Measurements from ENCODE around the gene UBL3. TPM values are rescaled to one million over a fixed set of nuclear protein-coding genes. Genes with fewer than 3 reads are reported as not detected.

UBL3 gene
- polyA plus RNA-seq, 1 of the 3 experiments (the other 2 are of a cell fraction): 5.8 TPM

- 82% methylated on average over 9 of the region's 9 CpGs for WGBS (ENCODE audit: low lambda C conversion rate)
- CTCF ChIA-PET: interaction anchor here (1.1 to 2.7 kb wide), 3 partner anchors 194 to 315 kb away, joined by 3 to 11 read pairs (median 4); no protein-coding TSS in a partner anchor
- TF ChIP-seq TCF12 (IDR thresholded peaks at IDR 0.05) (no peak), IRF3 (IDR thresholded peaks at IDR 0.05; ENCODE audit: low read depth, low read length) (no peak), FOSL2 (IDR thresholded peaks at IDR 0.05; ENCODE audit: borderline replicate concordance, low read depth) (no peak), CHD2 (IDR thresholded peaks at IDR 0.05; ENCODE audit: low read length, partially characterized antibody) (no peak), GABPA (IDR thresholded peaks at IDR 0.05; ENCODE audit: low read depth) (no peak), NRF1 (IDR thresholded peaks at IDR 0.05; ENCODE audit: low read depth, low read length) (no peak), SMC3 (IDR thresholded peaks at IDR 0.05; ENCODE audit: low read depth, low read length) (no peak), RXRA (IDR thresholded peaks at IDR 0.05; ENCODE audit: borderline replicate concordance, low read depth) (no peak), ZBTB33 (IDR thresholded peaks at IDR 0.05; ENCODE audit: borderline replicate concordance, low read depth) (no peak), PBX3 (IDR thresholded peaks at IDR 0.05) (no peak)
Observed at GRCh38 chr13:29758531-29759114, 91.8 kb downstream of the UBL3 start.

GRCh38 chr13:29756506-29756905 is 93.9 kb downstream of the UBL3 start:
- Histone ChIP-seq H3K27ac (ENCODE audit: low read depth in 2 of 2, low read length in 1 of 2) (no peak overlapping the region), H3K4me3 (ENCODE audit: low read depth in 2 of 2, low read length in 1 of 2) (no peak overlapping the region), H4K20me1 (ENCODE audit: insufficient read depth) (no peaks in the 10 kb centered on the region), H3K9me2 (no peaks in the 10 kb centered on the region), H3K36me3 (replicated peaks in 1 of 2; ENCODE audit: control insufficient read depth in 1 of 2, insufficient read depth in 2 of 2, low read length in 1 of 2) (no peaks in the 10 kb centered on the region), H3K9ac (no peak overlapping the region), H3K9me3 (no peaks in the 10 kb centered on the region), H3K79me2 (ENCODE audit: insufficient read depth) (no peaks in the 10 kb centered on the region), H2AFZ (ENCODE audit: low read depth) (no peak overlapping the region), H3F3A (replicated peaks; ENCODE audit: insufficient read depth) (no peaks in the 10 kb centered on the region), H3K4me1 (ENCODE audit: control insufficient read depth in 1 of 2, insufficient read depth in 2 of 2, low read depth in 1 of 2, low read length in 1 of 2) (peaks cover 0 to 4% of the 10 kb centered on the region in 2 experiments; a peak in 1 of 4 replicates), H3K4me2 (no peak overlapping the region), H3K27me3 (ENCODE audit: insufficient read depth) (no peaks in the 10 kb centered on the region)
- 77% methylated on average over 2 of the region's 2 CpGs for whole genome bisulfite sequencing (ENCODE audit: low lambda C conversion rate)
- TF ChIP-seq MAX (IDR thresholded peaks at IDR 0.05; ENCODE audit: low read depth) (no peak), NFIC (IDR thresholded peaks at IDR 0.05; ENCODE audit: borderline replicate concordance) (0 out of 2 replicates have a peak, but pooled peaks have one; percentile 16), REST (IDR thresholded peaks at IDR 0.05; ENCODE audit: low read depth, low read length) (no peak), USF1 (IDR thresholded peaks at IDR 0.05; ENCODE audit: borderline replicate concordance, low read depth) (no peak), NRF1 (IDR thresholded peaks at IDR 0.05; ENCODE audit: low read depth, low read length) (no peak)
- POLR2A ChIA-PET: no interaction called here
- CTCF ChIA-PET: interaction anchor here (1.1 to 2.2 kb wide), 3 partner anchors 12 to 358 kb away, joined by 4 to 7 read pairs (median 6); no protein-coding TSS in a partner anchor
- no peak for DNase-seq

More at GRCh38 chr13:29758531-29759114, 91.8 kb downstream of the UBL3 start:
- no peaks in the 10 kb centered on the region for H3F3A ChIP-seq (replicated peaks; ENCODE audit: insufficient read depth)
- no peaks in the 10 kb centered on the region for H3K9me2 ChIP-seq
- DNase-seq: no peak
- peaks cover 0 to 4% of the 10 kb centered on the region in 2 experiments; a peak in 1 of 4 replicates for H3K4me1 ChIP-seq (ENCODE audit: control insufficient read depth in 1 of 2, insufficient read depth in 2 of 2, low read depth in 1 of 2, low read length in 1 of 2)
- no peak overlapping the region for H3K27ac ChIP-seq (ENCODE audit: low read depth in 2 of 2, low read length in 1 of 2)
- no peak overlapping the region for H3K4me2 ChIP-seq
- no peaks in the 10 kb centered on the region for H3K9me3 ChIP-seq
- H3K9ac ChIP-seq: no peak overlapping the region
- H2AFZ ChIP-seq (ENCODE audit: low read depth): no peak overlapping the region
- POLR2A ChIA-PET: no interaction called here
- H3K36me3 ChIP-seq (replicated peaks in 1 of 2; ENCODE audit: control insufficient read depth in 1 of 2, insufficient read depth in 2 of 2, low read length in 1 of 2): no peaks in the 10 kb centered on the region
- H4K20me1 ChIP-seq (ENCODE audit: insufficient read depth): no peaks in the 10 kb centered on the region
- no peak overlapping the region for H3K4me3 ChIP-seq (ENCODE audit: low read depth in 2 of 2, low read length in 1 of 2)
- H3K27me3 ChIP-seq (ENCODE audit: insufficient read depth): no peaks in the 10 kb centered on the region
- no peaks in the 10 kb centered on the region for H3K79me2 ChIP-seq (ENCODE audit: insufficient read depth)

Data from SK-N-SH (cell line).